ENCODE results near the gene MAP1LC3B2.
A peak's percentile ranks its signal among the peaks of the same experiment; 100 is the strongest.

Gene MAP1LC3B2

GRCh38 chr12:116556356-116556952 lies 2.7 kb upstream of the MAP1LC3B2 start:
- H3K27ac ChIP-seq (ENCODE audit: low read depth, low read length, poor library complexity, severe bottlenecking), result no peak overlapping the region
- H2AFZ ChIP-seq (ENCODE audit: low read length), result no peak overlapping the region
- no peak overlapping the region for H3K4me3 ChIP-seq (ENCODE audit: low read depth, low read length, poor library complexity, severe bottlenecking)
- H3K9me3 ChIP-seq (ENCODE audit: low read length), result no peaks in the 10 kb centered on the region
- no peaks in the 10 kb centered on the region for H3K9me2 ChIP-seq (ENCODE audit: low read depth, low read length)
- H3K4me2 ChIP-seq (ENCODE audit: low read length), result no peak overlapping the region
- no peaks in the 10 kb centered on the region for H3K79me2 ChIP-seq (ENCODE audit: insufficient read depth, low read length)
- H3K27me3 ChIP-seq (ENCODE audit: insufficient read depth, low read length), result no peaks in the 10 kb centered on the region
- no peak overlapping the region for H3K9ac ChIP-seq (ENCODE audit: low read length)
- no peaks in the 10 kb centered on the region for H3K36me3 ChIP-seq (ENCODE audit: insufficient read depth, low read length)
- peaks cover 36% of the 10 kb centered on the region for H3K4me1 ChIP-seq (ENCODE audit: insufficient read depth, low read length, severe bottlenecking)
- no peaks in the 10 kb centered on the region for H4K20me1 ChIP-seq (ENCODE audit: insufficient read depth, low read length)
- TF ChIP-seq CTCF (IDR thresholded peaks at IDR 0.05; ENCODE audit: low read length) (no peak), EZH2 (IDR thresholded peaks at IDR 0.05; ENCODE audit: borderline replicate concordance, low read length) (no peak)
- no peaks in the 10 kb centered on the region; the same call in 1 of the 2 replicates for H3F3A ChIP-seq (ENCODE audit: insufficient read depth, low read length)

GRCh38 chr12:116556964-116557698 lies 2.0 kb upstream of the MAP1LC3B2 start:
- no peaks in the 10 kb centered on the region for H3K36me3 ChIP-seq (ENCODE audit: insufficient read depth, low read length)
- H3F3A ChIP-seq (ENCODE audit: insufficient read depth, low read length), result no peaks in the 10 kb centered on the region; the same call in 1 of the 2 replicates
- H2AFZ ChIP-seq (ENCODE audit: low read length), result no peak overlapping the region
- no peaks in the 10 kb centered on the region for H3K9me2 ChIP-seq (ENCODE audit: low read depth, low read length)
- no peaks in the 10 kb centered on the region for H3K79me2 ChIP-seq (ENCODE audit: insufficient read depth, low read length)
- no peaks in the 10 kb centered on the region for H3K9me3 ChIP-seq (ENCODE audit: low read length)
- no peaks in the 10 kb centered on the region for H3K27me3 ChIP-seq (ENCODE audit: insufficient read depth, low read length)
- no peak overlapping the region for H3K27ac ChIP-seq (ENCODE audit: low read depth, low read length, poor library complexity, severe bottlenecking)
- TF ChIP-seq EZH2 (IDR thresholded peaks at IDR 0.05; ENCODE audit: borderline replicate concordance, low read length) (no peak), CTCF (IDR thresholded peaks at IDR 0.05; ENCODE audit: low read length) (no peak)
- no peak overlapping the region for H3K4me3 ChIP-seq (ENCODE audit: low read depth, low read length, poor library complexity, severe bottlenecking)
- H3K4me2 ChIP-seq (ENCODE audit: low read length), result no peak overlapping the region
- H4K20me1 ChIP-seq (ENCODE audit: insufficient read depth, low read length), result no peaks in the 10 kb centered on the region
- no peak overlapping the region for H3K9ac ChIP-seq (ENCODE audit: low read length)
- H3K4me1 ChIP-seq (ENCODE audit: insufficient read depth, low read length, severe bottlenecking), result peaks cover 35% of the 10 kb centered on the region

GRCh38 chr12:116558280-116559161 lies 660 bp upstream of the MAP1LC3B2 start:
- Histone ChIP-seq H3K4me3 (ENCODE audit: low read depth, low read length, poor library complexity, severe bottlenecking) (peak overlapping the region; percentile 46), H3K9me3 (ENCODE audit: low read length) (0 out of 2 replicates have a peak, but pooled peaks cover 2% of the 10 kb centered on the region), H3K9me2 (ENCODE audit: low read depth, low read length) (no peaks in the 10 kb centered on the region), H3K27me3 (ENCODE audit: insufficient read depth, low read length) (no peaks in the 10 kb centered on the region), H3K9ac (ENCODE audit: low read length) (peak overlapping the region; percentile 55), H3K79me2 (ENCODE audit: insufficient read depth, low read length) (no peaks in the 10 kb centered on the region), H3K27ac (ENCODE audit: low read depth, low read length, poor library complexity, severe bottlenecking) (peak overlapping the region; percentile 96), H2AFZ (ENCODE audit: low read length) (peak overlapping the region; percentile 3; the same call in 1 of the 2 replicates), H3F3A (ENCODE audit: insufficient read depth, low read length) (no peaks in the 10 kb centered on the region; the same call in 1 of the 2 replicates), H3K4me2 (ENCODE audit: low read length) (peak overlapping the region; percentile 81), H3K36me3 (ENCODE audit: insufficient read depth, low read length) (no peaks in the 10 kb centered on the region), H3K4me1 (ENCODE audit: insufficient read depth, low read length, severe bottlenecking) (peaks cover 24% of the 10 kb centered on the region), H4K20me1 (ENCODE audit: insufficient read depth, low read length) (no peaks in the 10 kb centered on the region)
- TF ChIP-seq CTCF (IDR thresholded peaks at IDR 0.05; ENCODE audit: low read length), result no peak
- TF ChIP-seq EZH2 (IDR thresholded peaks at IDR 0.05; ENCODE audit: borderline replicate concordance, low read length), result no peak

Data from OCI-LY1 (cell line).